ENCODE measurements around the gene GNPAT.

DNA sequence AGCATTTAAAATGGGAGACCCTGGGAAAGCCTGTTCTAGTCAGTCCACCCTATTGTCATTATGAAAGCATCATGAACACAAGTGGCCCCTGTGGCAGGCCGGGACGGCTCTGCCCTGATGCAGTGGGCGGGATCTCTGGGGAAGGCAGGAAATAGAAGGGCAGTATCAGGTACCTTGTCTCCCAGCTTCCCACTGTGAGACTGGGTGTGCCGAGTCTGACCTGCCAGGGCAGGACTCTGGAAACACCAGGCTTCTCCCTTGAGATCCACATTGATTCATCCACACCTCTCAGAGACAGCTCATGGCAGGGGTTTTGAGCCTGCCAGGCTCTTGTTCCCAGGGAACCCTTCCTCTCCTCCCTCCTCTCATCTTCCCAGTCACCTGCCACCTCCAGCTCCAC, 24.5 kb upstream of the GNPAT start:
- TF ChIP-seq CTCF (conservative IDR thresholded peaks at IDR 0.05; ENCODE audit: low read depth, low read length) (no peak), EZH2 (IDR thresholded peaks at IDR 0.05; ENCODE audit: borderline replicate concordance, low read depth, low read length, poor library complexity, severe bottlenecking) (no peak)
